Lung (tissue), 12 donors: ENCODE data around the gene NCBP3. TPM values are rescaled to one million over a fixed set of nuclear protein-coding genes. Genes with fewer than 3 reads are reported as not detected.

ENCODE experiments used
- ATAC-seq: fragments of 200-7000 bp; cut with Tn5 transposase; one replicate; pipeline ENCODE4 v1.9.1; 2020; ENCODE audit warnings: moderate number of reproducible peaks; ENCODE audit not compliant: insufficient read depth, low FRiP score
- DNase-seq, 3 donors: peaks; one replicate each; pipeline ENCODE4 v3.0.0-alpha.2; 2013 to 2017
- H3K27ac ChIP-seq, 2 donors: one replicate each; pipeline ENCODE4 v1.5.1; 2013; ENCODE audit warnings: mild to moderate bottlenecking in 2 of 2, moderate library complexity in 2 of 2, control low read depth in 1 of 2, inconsistent platforms in 1 of 2, low read depth in 1 of 2, low read length in 1 of 2
- H3K27me3 ChIP-seq, 3 donors: one replicate each; pipeline ENCODE4 v1.5.1; 2013; ENCODE audit warnings: low read length in 2 of 3; ENCODE audit not compliant: control insufficient read depth in 3 of 3, insufficient read depth in 3 of 3
- H3K36me3 ChIP-seq, 4 donors: one replicate each; pipeline ENCODE4 v1.5.1; 2013; ENCODE audit warnings: low read length in 4 of 4, mild to moderate bottlenecking in 1 of 4, moderate library complexity in 1 of 4; ENCODE audit not compliant: control insufficient read depth in 4 of 4, insufficient read depth in 4 of 4
- H3K4me1 ChIP-seq, 5 donors: one replicate each; pipeline ENCODE4 v1.5.1; 2013; ENCODE audit warnings: low read length in 5 of 5, mild to moderate bottlenecking in 2 of 5, moderate library complexity in 1 of 5; ENCODE audit not compliant: control insufficient read depth in 5 of 5, insufficient read depth in 5 of 5
- H3K4me3 ChIP-seq: one replicate; pipeline ENCODE4 v1.5.1; 2013; ENCODE audit warnings: mild to moderate bottlenecking, control low read depth, moderate library complexity
- H3K9ac ChIP-seq, 2 donors: one replicate each; pipeline ENCODE4 v1.5.1; 2013; ENCODE audit warnings: low read length in 2 of 2, control low read depth in 1 of 2; ENCODE audit not compliant: insufficient read depth in 1 of 2
- H3K9me3 ChIP-seq, 4 donors: one replicate each; pipeline ENCODE4 v1.5.1; 2013; ENCODE audit warnings: low read length in 3 of 4, mild to moderate bottlenecking in 1 of 4, moderate library complexity in 1 of 4; ENCODE audit not compliant: control insufficient read depth in 4 of 4, insufficient read depth in 3 of 4
- CTCF ChIP-seq: IDR thresholded peaks from 2 replicates; pipeline ENCODE4 v1.5.1; 2012; ENCODE audit warnings: mild to moderate bottlenecking; ENCODE audit errors: control extremely low read depth, extremely low read depth
- WGBS, 2 donors: extraction: QIAGEN DNeasy Blood & Tissue Kit; methylation state at CpG; one replicate each; pipeline ENCODE4 v1.1.7; 2013; 5-methylcytosine and 5-hydroxymethylcytosine counted together
- polyA plus RNA-seq, 2 donors: library from polyadenylated mRNA; stranded (reverse); fragments of 200-250 nt; gene quantifications; one replicate each; pipeline ENCODE4 v1.2.1, GENCODE V29; 2013
- total RNA-seq, 2 donors: library from RNA; depleted of rRNA in 1 of 2; stranded (reverse); fragments of >200 nt in 1 of 2; gene quantifications; one replicate each; pipeline ENCODE4 v1.2.1, GENCODE V29; 2014 to 2021
- donor health status: control.
- donor health status: control.
- donor health status: Bipolar disorder and iron deficiency.
- donor health status: healthy.
- donor health status: DM: yes; HTN: yes; CAD: no.

The NCBP3 gene
- total and polyA plus RNA-seq, 4 donors, result 15.9 to 49.4 (median 26.0) TPM

DNA sequence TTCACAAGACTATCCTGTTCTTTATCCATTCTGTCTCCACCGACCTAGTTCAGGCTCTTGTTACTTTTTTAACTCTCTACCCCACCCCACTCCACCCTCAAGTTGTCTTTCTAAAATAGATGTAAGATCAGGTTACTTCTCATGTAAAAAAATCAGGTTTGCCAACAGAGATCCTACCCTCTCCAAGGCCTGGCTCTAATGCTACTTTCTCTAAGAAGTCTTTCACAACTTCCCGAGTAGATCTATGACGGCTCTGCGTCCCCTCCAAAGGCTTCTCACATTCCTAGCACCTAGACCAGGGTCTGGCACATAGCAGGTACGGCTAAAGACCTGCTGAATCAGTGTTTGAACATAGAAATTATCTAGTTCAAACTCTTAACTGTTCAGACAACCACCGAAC lies 30.9 kb downstream of the NCBP3 start:
- Histone ChIP-seq H3K27ac (no peak overlapping the region), H3K36me3 (peaks cover 38 to 53% (median 43%) of the 10 kb centered on the region in 4 donors), H3K27me3 (no peaks in the 10 kb centered on the region), H3K4me3 (no peak overlapping the region), H3K4me1 (no peaks in the 10 kb centered on the region), H3K9ac (no peak overlapping the region), H3K9me3 (no peaks in the 10 kb centered on the region)
- ATAC-seq, result no peak
- TF ChIP-seq CTCF, result no peak
- 76 to 86% methylated on average over 6 of the region's 6 CpGs for WGBS, 2 donors
- DNase-seq, result no peak

- H3K9ac ChIP-seq, result no peak overlapping the region
- no peaks in the 10 kb centered on the region for H3K27me3 ChIP-seq
- 94 to 97% methylated on average over 13 of the region's 13 CpGs for WGBS, 2 donors
- no peak overlapping the region for H3K27ac ChIP-seq
- no peaks in the 10 kb centered on the region for H3K4me1 ChIP-seq
- H3K9me3 ChIP-seq, result no peaks in the 10 kb centered on the region
- H3K36me3 ChIP-seq, result peaks cover 37 to 57% (median 46%) of the 10 kb centered on the region in 4 donors
- TF ChIP-seq CTCF, result no peak
- no peak for DNase-seq
- ATAC-seq, result no peak
- H3K4me3 ChIP-seq, result no peak overlapping the region
These were observed 31.7 kb downstream of the NCBP3 start for GRCh38 chr17:3814361-3814760.

GRCh38 chr17:3813171-3813570 lies 32.9 kb downstream of the NCBP3 start:
- H3K36me3 ChIP-seq, result peaks cover 34 to 52% (median 47%) of the 10 kb centered on the region in 4 donors
- 94 to 98% methylated on average over 15 of the region's 15 CpGs for WGBS, 2 donors

More at GRCh38 chr17:3813171-3813570, 32.9 kb downstream of the NCBP3 start:
- DNase-seq (no peak), ATAC-seq (no peak)
- H3K4me3 ChIP-seq, result no peak overlapping the region
- H3K9me3 ChIP-seq, result no peaks in the 10 kb centered on the region
- no peaks in the 10 kb centered on the region for H3K4me1 ChIP-seq
- no peak for TF ChIP-seq CTCF
- H3K27me3 ChIP-seq, result no peaks in the 10 kb centered on the region
- no peak overlapping the region for H3K9ac ChIP-seq
- H3K27ac ChIP-seq, result no peak overlapping the region
